Psoas muscle (tissue), 8 donors: ENCODE measurements around the gene SIK3. TPM values are rescaled to one million over a fixed set of nuclear protein-coding genes. Genes with fewer than 3 reads are reported as not detected.

ENCODE experiments used
- ATAC-seq, 4 donors: fragments of 200-7000 bp; cut with Tn5 transposase; one replicate each; pipeline ENCODE4 v1.9.1; 2020; ENCODE audit warnings: moderate library complexity in 3 of 4, mild to moderate bottlenecking in 2 of 4
- DNase-seq, 2 donors: peaks; one replicate each; pipeline ENCODE4 v3.0.0-alpha.2; 2020
- H3K27ac ChIP-seq: fragments of 200-600 bp; one replicate; pipeline ENCODE4 v1.8.0; 2022
- H3K27me3 ChIP-seq, 3 donors: fragments of 200-600 bp in 1 of 3; one replicate each; pipeline versions ENCODE4 v1.6.1 to v1.8.0; 2013 to 2022; ENCODE audit warnings: low read length in 2 of 3, mild to moderate bottlenecking in 2 of 3, moderate library complexity in 1 of 3; ENCODE audit not compliant: insufficient read depth in 3 of 3
- H3K36me3 ChIP-seq, 2 donors: fragments of 200-600 bp in 1 of 2; one replicate each; pipeline versions ENCODE4 v1.6.1 to v1.8.0; 2013 to 2022; ENCODE audit warnings: low read depth in 1 of 2, mild to moderate bottlenecking in 1 of 2, moderate library complexity in 1 of 2; ENCODE audit not compliant: insufficient read depth in 1 of 2
- H3K4me1 ChIP-seq: fragments of 200-600 bp; one replicate; pipeline ENCODE4 v1.8.0; 2022
- H3K4me3 ChIP-seq: fragments of 200-600 bp; one replicate; pipeline ENCODE4 v1.8.0; 2022; ENCODE audit warnings: mild to moderate bottlenecking
- H3K9me3 ChIP-seq: fragments of 200-600 bp; one replicate; pipeline ENCODE4 v1.8.0; 2022
- WGBS, 3 donors: extraction: QIAGEN DNeasy Blood & Tissue Kit; methylation state at CpG; one replicate each; pipeline versions ENCODE4 v1.1.6 to v1.1.7; 2013; 5-methylcytosine and 5-hydroxymethylcytosine counted together
- intact Hi-C, 2 donors: fragments of 100-400 bp; cut with DNase I; formaldehyde crosslinking; loops; one replicate each; pipeline versions ENCODE4 v1.11.0 to v1.14.2; 2022
- polyA plus RNA-seq, 3 donors: library from polyadenylated mRNA; stranded (reverse); fragments of 200-250 nt; gene quantifications; one replicate each; pipeline ENCODE4 v1.2.3, GENCODE V29; 2013
- total RNA-seq, 4 donors: library from RNA; stranded (reverse); fragmentation: NEBNext Ultra II Directional in 2 of 4; extraction: Animal tissue kit (Norgen Biotek cat#: 25700) in 2 of 4; gene quantifications; one replicate each; pipeline versions ENCODE4 v1.2.1 to v1.2.4, GENCODE V29; 2021 to 2023
- TF ChIP-seq, protein P1 (sequence below): fragments of 200-600 bp; IDR thresholded peaks from one replicate; pipeline ENCODE4 v1.8.0; 2022; ENCODE audit warnings: antibody characterized with exemption
- donor health status: healthy with polysubstance abuse.
- donor health status: DM: no; HTN: no; CAD: no; lungs with moderate emphysema.
- donor health status: Bipolar disorder and iron deficiency.
- donor health status: healthy.
- donor health status: DM: yes; HTN: yes; CAD: no.
- donor health status: DM: no; HTN: no; CAD: no.
- donor health status: DM: no; HTN: no; CAD: no.
- donor health status: DM: yes; HTN: yes; CAD: no.

The SIK3 gene
- total and polyA plus RNA-seq, 7 donors: 16.3 to 47.4 (median 39.8) TPM

DNA sequence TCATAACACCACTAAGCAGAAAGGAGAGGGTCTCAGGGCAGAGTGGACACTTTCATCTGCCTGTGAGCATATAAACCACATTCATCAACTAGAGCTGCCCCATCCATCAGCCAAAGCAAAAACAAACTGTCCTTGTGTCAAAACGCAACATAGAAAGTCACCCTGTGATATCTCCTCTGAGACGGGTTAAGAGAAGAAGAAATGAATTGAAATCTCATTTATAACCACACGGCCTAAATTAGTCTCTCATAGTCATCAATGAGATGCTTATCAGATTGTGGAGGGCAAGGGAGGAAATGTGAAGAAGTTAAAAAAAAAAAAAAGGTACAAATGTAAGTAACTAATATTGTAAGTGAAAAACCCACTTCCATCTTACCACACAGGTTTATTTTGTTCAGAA is 75.7 kb downstream of the SIK3 start:
- 83 to 84% (median 84%) methylated on average over 3 of the region's 3 CpGs for WGBS, 3 donors
- H3K4me1 ChIP-seq: peaks cover 17% of the 10 kb centered on the region
- intact Hi-C loops: no loop called here
- no peak overlapping the region for H3K4me3 ChIP-seq
- no peaks in the 10 kb centered on the region for H3K9me3 ChIP-seq
- TF ChIP-seq, protein P1, sequence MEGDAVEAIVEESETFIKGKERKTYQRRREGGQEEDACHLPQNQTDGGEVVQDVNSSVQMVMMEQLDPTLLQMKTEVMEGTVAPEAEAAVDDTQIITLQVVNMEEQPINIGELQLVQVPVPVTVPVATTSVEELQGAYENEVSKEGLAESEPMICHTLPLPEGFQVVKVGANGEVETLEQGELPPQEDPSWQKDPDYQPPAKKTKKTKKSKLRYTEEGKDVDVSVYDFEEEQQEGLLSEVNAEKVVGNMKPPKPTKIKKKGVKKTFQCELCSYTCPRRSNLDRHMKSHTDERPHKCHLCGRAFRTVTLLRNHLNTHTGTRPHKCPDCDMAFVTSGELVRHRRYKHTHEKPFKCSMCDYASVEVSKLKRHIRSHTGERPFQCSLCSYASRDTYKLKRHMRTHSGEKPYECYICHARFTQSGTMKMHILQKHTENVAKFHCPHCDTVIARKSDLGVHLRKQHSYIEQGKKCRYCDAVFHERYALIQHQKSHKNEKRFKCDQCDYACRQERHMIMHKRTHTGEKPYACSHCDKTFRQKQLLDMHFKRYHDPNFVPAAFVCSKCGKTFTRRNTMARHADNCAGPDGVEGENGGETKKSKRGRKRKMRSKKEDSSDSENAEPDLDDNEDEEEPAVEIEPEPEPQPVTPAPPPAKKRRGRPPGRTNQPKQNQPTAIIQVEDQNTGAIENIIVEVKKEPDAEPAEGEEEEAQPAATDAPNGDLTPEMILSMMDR: no peak
- no peak overlapping the region for H3K27ac ChIP-seq
- DNase-seq (no peak), ATAC-seq (no peak)
- no peaks in the 10 kb centered on the region for H3K27me3 ChIP-seq
- H3K36me3 ChIP-seq: no peaks in the 10 kb centered on the region

DNA sequence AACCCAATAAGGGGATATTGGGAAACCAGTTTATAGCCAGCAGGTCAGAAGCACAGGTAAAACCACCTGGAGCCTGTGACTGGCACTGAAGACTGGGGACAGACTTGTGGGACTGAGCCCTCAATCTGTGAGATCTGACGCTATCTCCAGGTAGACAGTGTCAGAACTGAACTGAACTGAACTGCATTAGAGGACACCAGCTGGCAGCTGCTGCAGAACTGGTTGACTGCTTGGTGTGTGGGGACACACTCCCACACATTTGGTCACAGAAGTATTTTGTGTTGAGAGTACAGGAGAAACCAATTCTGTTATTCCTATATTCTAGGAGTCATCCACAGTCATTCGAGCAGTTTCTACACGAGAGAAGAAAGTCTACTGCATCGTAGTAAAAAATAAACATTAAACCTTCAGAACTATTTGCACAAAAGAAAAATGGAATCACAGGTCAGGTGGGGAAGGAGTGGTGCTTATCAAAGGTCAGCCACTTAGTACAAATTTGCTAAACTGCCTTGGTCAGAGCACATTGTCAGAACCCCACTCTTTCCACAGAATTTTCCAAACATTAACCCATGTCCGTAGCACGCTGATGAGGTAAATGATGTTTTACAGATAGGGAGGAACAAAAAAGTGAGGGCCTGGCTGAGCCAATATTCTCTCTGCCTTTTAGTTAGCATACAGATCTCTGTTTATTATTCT is 77.2 kb downstream of the SIK3 start:
- TF ChIP-seq, protein P1: no peak
- peaks cover 17% of the 10 kb centered on the region for H3K4me1 ChIP-seq
- DNase-seq: no peak
- no peak for ATAC-seq
- no peaks in the 10 kb centered on the region for H3K9me3 ChIP-seq
- intact Hi-C loops: no loop called here
- no peak overlapping the region for H3K4me3 ChIP-seq
- no peaks in the 10 kb centered on the region for H3K36me3 ChIP-seq
- WGBS, 3 donors: 93 to 95% (median 94%) methylated on average over 6 of the region's 6 CpGs
- no peaks in the 10 kb centered on the region for H3K27me3 ChIP-seq
- H3K27ac ChIP-seq: no peak overlapping the region

DNA sequence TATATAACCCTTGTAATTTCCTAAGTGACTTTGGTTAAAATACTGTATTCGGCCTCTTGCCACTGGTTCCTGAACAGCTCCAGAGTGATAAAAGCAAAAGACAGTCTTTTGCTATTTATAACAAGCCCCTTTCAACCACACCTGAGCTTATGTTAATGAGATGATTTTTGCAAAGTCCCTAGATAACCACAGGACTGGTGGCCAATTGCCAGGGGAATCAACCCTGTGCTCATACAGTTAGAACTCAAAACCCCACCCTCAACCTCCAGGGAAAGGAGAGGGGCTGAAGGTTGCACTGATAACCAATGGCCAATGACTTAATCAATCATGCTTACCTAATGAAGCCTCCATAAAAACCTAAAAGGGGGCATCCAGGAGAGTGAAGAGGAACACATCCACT is 77.9 kb downstream of the SIK3 start:
- Histone ChIP-seq H3K9me3 (no peaks in the 10 kb centered on the region), H3K27ac (no peak overlapping the region), H3K4me3 (no peak overlapping the region), H3K27me3 (no peaks in the 10 kb centered on the region), H3K4me1 (peaks cover 15% of the 10 kb centered on the region), H3K36me3 (no peaks in the 10 kb centered on the region)
- TF ChIP-seq, protein P1: no peak
- WGBS, 3 donors: 96 to 100% (median 97%) methylated on average over 1 of the region's 1 CpG
- intact Hi-C loops: no loop called here
- ATAC-seq: no peak
- DNase-seq: no peak

DNA sequence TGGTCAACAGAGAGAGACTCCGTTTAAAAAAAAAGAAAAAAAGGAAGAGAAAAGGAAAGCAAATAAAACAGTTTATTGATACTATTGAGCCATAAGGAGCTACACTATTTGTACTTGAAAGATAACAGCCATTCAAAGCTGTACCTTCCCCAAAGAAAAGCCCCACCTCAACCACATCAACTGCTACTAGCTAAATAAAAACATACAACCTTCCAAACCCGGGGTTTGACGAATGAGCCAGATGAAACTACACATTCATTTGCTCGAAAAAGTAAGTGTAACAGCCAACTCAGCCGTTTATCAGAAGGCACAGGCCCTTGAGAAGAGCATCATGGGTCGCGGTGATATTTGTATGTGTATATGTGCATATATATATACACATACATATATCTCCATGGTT is 78.4 kb downstream of the SIK3 start:
- intact Hi-C loops: no loop called here
- no peak for ATAC-seq
- peaks cover 15% of the 10 kb centered on the region for H3K4me1 ChIP-seq

More for the DNA sequence above, 78.4 kb downstream of the SIK3 start:
- WGBS, 3 donors: 90 to 92% (median 92%) methylated on average over 7 of the region's 7 CpGs
- H3K27ac ChIP-seq: no peak overlapping the region
- no peak for DNase-seq
- H3K36me3 ChIP-seq: no peaks in the 10 kb centered on the region
- TF ChIP-seq, protein P1: no peak
- H3K9me3 ChIP-seq: no peaks in the 10 kb centered on the region
- no peak overlapping the region for H3K4me3 ChIP-seq
- H3K27me3 ChIP-seq: no peaks in the 10 kb centered on the region
